Endothelial cell of umbilical vein (primary cell): ENCODE measurements around the gene TMEM144. TPM values are rescaled to one million over a fixed set of nuclear protein-coding genes. Genes with fewer than 3 reads are reported as not detected.

ENCODE experiments used
- BruUV-seq: library from RNA; stranded (reverse); fragments of 400-500 nt; replicated peaks from 2 replicates; lab custom pipeline; 2021; lab: Mats Ljungman, UMichigan
- CTCF ChIA-PET: fragments of 300-600, 350-600 bp; sonication (Branson Sonifier 250); formaldehyde crosslinking; loops from one replicate; lab custom pipeline; 2021; ENCODE audit warnings: antibody characterized with exemption, inconsistent platforms; lab: Charles Lee
- POLR2A ChIA-PET: fragments of 300-600, 350-600 bp; sonication (Branson Sonifier 250); formaldehyde crosslinking; loops from one replicate; lab custom pipeline; 2021; ENCODE audit warnings: antibody characterized with exemption, inconsistent platforms; lab: Charles Lee
- DNase-seq: peaks from one replicate; pipeline ENCODE4 v3.0.0-alpha.2; 2011; ENCODE audit warnings: low read depth, low spot score
- FAIRE-seq: peaks from 2 replicates; lab custom pipeline; 2011; peaks lifted over from hg19 to GRCh38; lab: Jason Lieb, UNC
- H2AFZ ChIP-seq: 2 replicates; pipeline ENCODE4 v1.6.0; 2012; ENCODE audit warnings: low read depth, low read length, control low read depth, inconsistent platforms
- H3K27ac ChIP-seq: 2 replicates; pipeline ENCODE4 v1.5.1; 2011; ENCODE audit warnings: low read depth, mild to moderate bottlenecking, control low read depth, low read length, moderate library complexity; ENCODE audit not compliant: insufficient read depth
- H3K27me3 ChIP-seq, 2 experiments: 2 replicates each; pipeline versions ENCODE4 v1.6.0 to v1.6.1; 2011; ENCODE audit warnings: low read length in 2 of 2, mixed read lengths in 1 of 2; ENCODE audit not compliant: control insufficient read depth in 2 of 2, insufficient read depth in 2 of 2
- H3K36me3 ChIP-seq, 2 experiments: 2 replicates in 1 of 2; 3 replicates in 1 of 2; pipeline ENCODE4 v1.5.1; 2011; ENCODE audit warnings: low read length in 2 of 2, mild to moderate bottlenecking in 1 of 2, moderate library complexity in 1 of 2; ENCODE audit not compliant: control insufficient read depth in 2 of 2, insufficient read depth in 2 of 2; ENCODE audit errors: extremely low read depth in 1 of 2
- H3K4me1 ChIP-seq: 3 replicates; pipeline ENCODE4 v1.5.1; 2011; ENCODE audit warnings: mild to moderate bottlenecking, low read length; ENCODE audit not compliant: control insufficient read depth, insufficient read depth; ENCODE audit errors: extremely low read depth
- H3K4me2 ChIP-seq: 2 replicates; pipeline ENCODE4 v1.6.1; 2011; ENCODE audit warnings: low read length, control low read depth, mixed read lengths; ENCODE audit not compliant: insufficient read depth
- H3K4me3 ChIP-seq, 3 experiments: fragments of 200-600 bp in 1 of 3; sonication (generic), shearing (Covaris generic) in 1 of 3; replicated peaks in 1 of 3; 2 replicates each; pipeline ENCODE4 v1.5.1; 2011 to 2016; ENCODE audit warnings: control low read depth in 3 of 3, low read length in 3 of 3, mild to moderate bottlenecking in 2 of 3, inconsistent platforms in 1 of 3, low read depth in 1 of 3, moderate library complexity in 1 of 3; ENCODE audit not compliant: insufficient read depth in 1 of 3
- H3K79me2 ChIP-seq: 2 replicates; pipeline ENCODE4 v1.6.0; 2012; ENCODE audit warnings: low read length, inconsistent platforms; ENCODE audit not compliant: control insufficient read depth, insufficient read depth
- H3K9ac ChIP-seq: replicated peaks from 2 replicates; pipeline ENCODE3; 2011; ENCODE audit warnings: low read length, control low read depth; ENCODE audit not compliant: insufficient read depth; ENCODE audit errors: extremely low read depth
- H3K9me1 ChIP-seq: replicated peaks from 3 replicates; pipeline ENCODE4 v1.6.0; 2011; ENCODE audit warnings: mild to moderate bottlenecking, low read length; ENCODE audit not compliant: control insufficient read depth, insufficient read depth; ENCODE audit errors: extremely low read depth
- H3K9me3 ChIP-seq: replicated peaks from 2 replicates; pipeline ENCODE4 v1.5.1; 2012; ENCODE audit warnings: low read length, inconsistent platforms; ENCODE audit not compliant: control insufficient read depth, insufficient read depth
- H4K20me1 ChIP-seq: replicated peaks from 2 replicates; pipeline ENCODE3; 2011; ENCODE audit warnings: mild to moderate bottlenecking, low read length; ENCODE audit not compliant: control insufficient read depth, insufficient read depth; ENCODE audit errors: extremely low read depth
- EZH2 ChIP-seq: IDR thresholded peaks from 2 replicates; pipeline ENCODE4 v1.6.1; 2012; ENCODE audit warnings: borderline replicate concordance, low read depth, mild to moderate bottlenecking, moderate library complexity, low read length, inconsistent platforms; ENCODE audit not compliant: severe bottlenecking
- FOS ChIP-seq: IDR thresholded peaks from 2 replicates; pipeline ENCODE4 v1.6.1; 2011; ENCODE audit warnings: mild to moderate bottlenecking, low read length, moderate library complexity, borderline replicate concordance; ENCODE audit not compliant: insufficient read depth
- GATA2 ChIP-seq: IDR thresholded peaks from 2 replicates; pipeline ENCODE4 v1.7.0; 2011; ENCODE audit warnings: low read depth, mild to moderate bottlenecking, moderate library complexity, mixed read lengths, low read length; ENCODE audit not compliant: insufficient read length, insufficient read depth
- JUN ChIP-seq: IDR thresholded peaks from 2 replicates; pipeline ENCODE4 v1.6.1; 2011; ENCODE audit warnings: borderline replicate concordance, low read depth; ENCODE audit not compliant: insufficient read length, insufficient read depth
- MYC ChIP-seq: IDR thresholded peaks from one replicate; pipeline ENCODE4 v1.6.1; 2011; ENCODE audit warnings: mild to moderate bottlenecking, low read depth, low read length
- POLR2A ChIP-seq: IDR thresholded peaks from 2 replicates; pipeline ENCODE4 v1.6.1; 2012; ENCODE audit warnings: low read depth, mild to moderate bottlenecking, control low read depth, low read length
- POLR2AphosphoS5 ChIP-seq: IDR thresholded peaks from 2 replicates; pipeline ENCODE4 v1.6.1; 2012; ENCODE audit warnings: low read depth, mild to moderate bottlenecking, control low read depth, low read length, moderate library complexity; ENCODE audit not compliant: insufficient read depth
- dilution Hi-C: fragments of 300-500 bp; cut with MboI; formaldehyde crosslinking; loops from one replicate; pipeline ENCODE4 v1.15.0; 2019; ENCODE audit warnings: low sequenced_read_pairs; ENCODE audit not compliant: extremely low pct_ligation_motif_present
- intact Hi-C: fragments of 100-400 bp; cut with micrococcal nuclease; formaldehyde crosslinking; loops from one replicate; pipeline ENCODE4 v1.10.0; 2022
- polyA plus RNA-seq, 4 experiments: library from polyadenylated mRNA; depleted of rRNA in 3 of 4; stranded (reverse) in 3 of 4; unstranded in 1 of 4; fragments of >200 nt; gene quantifications; 2 replicates each; pipeline versions ENCODE4 v1.2.1 to v1.2.3, GENCODE V29; 2011 to 2012; ENCODE audit warnings: missing spikeins in 1 of 4
- total RNA-seq: library from RNA; stranded (reverse); gene quantifications from 2 replicates; pipeline ENCODE4 v1.2.3, GENCODE V29; 2021
- TF ChIP-seq, protein P1 (sequence below), 2 donors: IDR thresholded peaks; 1 replicate in 1 of 2; 2 replicates in 1 of 2; pipeline ENCODE4 v1.5.1; 2011; ENCODE audit warnings: low read length in 2 of 2, mild to moderate bottlenecking in 2 of 2, moderate library complexity in 2 of 2, control low read depth in 1 of 2, inconsistent platforms in 1 of 2, low read depth in 1 of 2; ENCODE audit not compliant: insufficient read depth in 1 of 2; ENCODE audit errors: extremely low read depth in 1 of 2
- TF ChIP-seq, protein P2 (sequence below): IDR thresholded peaks from 2 replicates; pipeline ENCODE4 v1.6.1; 2011; ENCODE audit not compliant: insufficient read depth, insufficient read length

The TMEM144 gene
- total and polyA plus RNA-seq, 2 donors (not counting 3 experiments of a cell fraction or from before 2014, with no cell fraction given): 10.5 to 23.0 TPM

DNA sequence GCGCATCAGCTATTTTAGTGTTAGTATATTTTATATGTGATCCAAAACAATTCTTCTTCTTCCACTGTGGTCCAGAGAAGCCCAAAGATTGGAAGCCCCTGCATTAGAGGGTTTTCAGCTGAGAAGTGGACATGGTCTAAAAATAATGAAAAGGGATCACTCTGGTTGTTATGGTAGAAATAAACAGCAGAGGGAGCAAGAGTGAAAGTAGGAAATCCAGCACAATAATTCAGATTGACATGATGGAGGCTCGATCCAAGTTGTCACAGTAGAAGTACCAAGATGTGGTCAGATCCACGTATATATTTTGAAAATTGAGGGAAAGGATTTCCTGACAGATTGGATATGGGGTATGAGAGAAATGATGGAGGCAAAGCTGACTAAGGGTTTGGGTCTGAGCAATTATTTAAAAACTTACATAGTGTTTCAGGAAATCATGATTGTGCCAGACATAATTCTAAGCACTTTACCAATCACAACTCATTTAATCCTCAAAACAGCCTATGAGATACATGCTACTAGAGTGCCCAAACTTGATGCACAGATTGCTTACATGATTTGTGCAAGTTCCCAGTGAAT, 17.0 kb upstream of the TMEM144 start:
- Histone ChIP-seq H3K79me2 (no peaks in the 10 kb centered on the region), H3K36me3 (peaks cover 0 to 6% of the 10 kb centered on the region in 2 experiments), H4K20me1 (no peaks in the 10 kb centered on the region), H2AFZ (peak overlapping the region; percentile 47), H3K27me3 (no peaks in the 10 kb centered on the region), H3K27ac (no peak overlapping the region), H3K9ac (no peak overlapping the region), H3K9me1 (no peaks in the 10 kb centered on the region), H3K4me1 (no peaks in the 10 kb centered on the region), H3K9me3 (no peaks in the 10 kb centered on the region), H3K4me3 (no peak overlapping the region), H3K4me2 (peak overlapping the region; percentile 4)
- TF ChIP-seq, protein P1, sequence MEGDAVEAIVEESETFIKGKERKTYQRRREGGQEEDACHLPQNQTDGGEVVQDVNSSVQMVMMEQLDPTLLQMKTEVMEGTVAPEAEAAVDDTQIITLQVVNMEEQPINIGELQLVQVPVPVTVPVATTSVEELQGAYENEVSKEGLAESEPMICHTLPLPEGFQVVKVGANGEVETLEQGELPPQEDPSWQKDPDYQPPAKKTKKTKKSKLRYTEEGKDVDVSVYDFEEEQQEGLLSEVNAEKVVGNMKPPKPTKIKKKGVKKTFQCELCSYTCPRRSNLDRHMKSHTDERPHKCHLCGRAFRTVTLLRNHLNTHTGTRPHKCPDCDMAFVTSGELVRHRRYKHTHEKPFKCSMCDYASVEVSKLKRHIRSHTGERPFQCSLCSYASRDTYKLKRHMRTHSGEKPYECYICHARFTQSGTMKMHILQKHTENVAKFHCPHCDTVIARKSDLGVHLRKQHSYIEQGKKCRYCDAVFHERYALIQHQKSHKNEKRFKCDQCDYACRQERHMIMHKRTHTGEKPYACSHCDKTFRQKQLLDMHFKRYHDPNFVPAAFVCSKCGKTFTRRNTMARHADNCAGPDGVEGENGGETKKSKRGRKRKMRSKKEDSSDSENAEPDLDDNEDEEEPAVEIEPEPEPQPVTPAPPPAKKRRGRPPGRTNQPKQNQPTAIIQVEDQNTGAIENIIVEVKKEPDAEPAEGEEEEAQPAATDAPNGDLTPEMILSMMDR (IDR thresholded peaks at IDR 0.05; ENCODE audit: extremely low read depth in 1 of 2, insufficient read depth in 1 of 2, low read depth in 1 of 2, low read length in 2 of 2): peak; percentile 38 to 40
- TF ChIP-seq POLR2AphosphoS5: no peak
- BruUV-seq: no TSS peak
- intact Hi-C loops: loop anchor here (1.0 to 5.0 kb wide), 3 partner anchors 62 to 434 kb away; no protein-coding TSS in a partner anchor
- dilution Hi-C loops: no loop called here
- POLR2A ChIA-PET: no interaction called here
- peak; percentile 66 for FAIRE-seq
- CTCF ChIA-PET: interaction anchor here (0.6 to 3.0 kb wide), 9 partner anchors 9 to 1718 kb away, joined by 3 to 41 read pairs (median 5); partner anchors contain the start of gene TMEM144
- DNase-seq: peak; percentile 58

GRCh38 chr4:158195297-158195696, 15.0 kb upstream of the TMEM144 start:
- H3K36me3 ChIP-seq: peaks cover 0 to 10% of the 10 kb centered on the region in 2 experiments
- H3K9ac ChIP-seq: no peak overlapping the region
- intact Hi-C loops: no loop called here
- no peak overlapping the region for H2AFZ ChIP-seq
- H3K79me2 ChIP-seq: no peaks in the 10 kb centered on the region
- H4K20me1 ChIP-seq: no peaks in the 10 kb centered on the region
- H3K4me3 ChIP-seq: no peak overlapping the region
- H3K9me3 ChIP-seq: no peaks in the 10 kb centered on the region
- dilution Hi-C loops: no loop called here
- POLR2A ChIA-PET: no interaction called here
- no peak overlapping the region for H3K27ac ChIP-seq
- DNase-seq: no peak
- H3K4me1 ChIP-seq: no peaks in the 10 kb centered on the region
- FAIRE-seq: no peak
- no peak overlapping the region for H3K4me2 ChIP-seq
- no peaks in the 10 kb centered on the region for H3K27me3 ChIP-seq
- no peak for TF ChIP-seq EZH2
- TF ChIP-seq GATA2: no peak
- no peak for TF ChIP-seq MYC
- TF ChIP-seq, protein P2, sequence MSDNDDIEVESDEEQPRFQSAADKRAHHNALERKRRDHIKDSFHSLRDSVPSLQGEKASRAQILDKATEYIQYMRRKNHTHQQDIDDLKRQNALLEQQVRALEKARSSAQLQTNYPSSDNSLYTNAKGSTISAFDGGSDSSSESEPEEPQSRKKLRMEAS: no peak
- TF ChIP-seq FOS: no peak
- TF ChIP-seq POLR2A: no peak
- no peak for TF ChIP-seq POLR2AphosphoS5
- TF ChIP-seq, protein P1 (IDR thresholded peaks at IDR 0.05; ENCODE audit: extremely low read depth in 1 of 2, insufficient read depth in 1 of 2, low read depth in 1 of 2, low read length in 2 of 2): no peak
- TF ChIP-seq JUN: no peak
- CTCF ChIA-PET: interaction anchor here (1.0 to 2.5 kb wide), 2 partner anchors 16 to 60 kb away, joined by 3 to 10 read pairs; partner anchors contain the start of gene TMEM144
- no peaks in the 10 kb centered on the region for H3K9me1 ChIP-seq
- no TSS peak for BruUV-seq
